Endothelial cell of umbilical vein (primary cell): ENCODE results near the gene KRT15. TPM values are rescaled to one million over a fixed set of nuclear protein-coding genes. Genes with fewer than 3 reads are reported as not detected.

Source experiments
- BruUV-seq: library from RNA; stranded (reverse); fragments of 400-500 nt; replicated peaks from 2 replicates; lab custom pipeline; 2021; lab: Mats Ljungman, UMichigan
- CTCF ChIA-PET: fragments of 300-600, 350-600 bp; sonication (Branson Sonifier 250); formaldehyde crosslinking; loops from one replicate; lab custom pipeline; 2021; ENCODE audit warnings: antibody characterized with exemption, inconsistent platforms; lab: Charles Lee
- POLR2A ChIA-PET: fragments of 300-600, 350-600 bp; sonication (Branson Sonifier 250); formaldehyde crosslinking; loops from one replicate; lab custom pipeline; 2021; ENCODE audit warnings: antibody characterized with exemption, inconsistent platforms; lab: Charles Lee
- DNase-seq: peaks from one replicate; pipeline ENCODE4 v3.0.0-alpha.2; 2011; ENCODE audit warnings: low read depth, low spot score
- FAIRE-seq: peaks from 2 replicates; lab custom pipeline; 2011; peaks lifted over from hg19 to GRCh38; lab: Jason Lieb, UNC
- H2AFZ ChIP-seq: 2 replicates; pipeline ENCODE4 v1.6.0; 2012; ENCODE audit warnings: low read depth, low read length, control low read depth, inconsistent platforms
- H3K27ac ChIP-seq: 2 replicates; pipeline ENCODE4 v1.5.1; 2011; ENCODE audit warnings: low read depth, mild to moderate bottlenecking, control low read depth, low read length, moderate library complexity; ENCODE audit not compliant: insufficient read depth
- H3K27me3 ChIP-seq, 2 experiments: 2 replicates each; pipeline versions ENCODE4 v1.6.0 to v1.6.1; 2011; ENCODE audit warnings: low read length in 2 of 2, mixed read lengths in 1 of 2; ENCODE audit not compliant: control insufficient read depth in 2 of 2, insufficient read depth in 2 of 2
- H3K36me3 ChIP-seq, 2 experiments: 2 replicates in 1 of 2; 3 replicates in 1 of 2; pipeline ENCODE4 v1.5.1; 2011; ENCODE audit warnings: low read length in 2 of 2, mild to moderate bottlenecking in 1 of 2, moderate library complexity in 1 of 2; ENCODE audit not compliant: control insufficient read depth in 2 of 2, insufficient read depth in 2 of 2; ENCODE audit errors: extremely low read depth in 1 of 2
- H3K4me1 ChIP-seq: 3 replicates; pipeline ENCODE4 v1.5.1; 2011; ENCODE audit warnings: mild to moderate bottlenecking, low read length; ENCODE audit not compliant: control insufficient read depth, insufficient read depth; ENCODE audit errors: extremely low read depth
- H3K4me2 ChIP-seq: 2 replicates; pipeline ENCODE4 v1.6.1; 2011; ENCODE audit warnings: low read length, control low read depth, mixed read lengths; ENCODE audit not compliant: insufficient read depth
- H3K4me3 ChIP-seq, 3 experiments: fragments of 200-600 bp in 1 of 3; sonication (generic), shearing (Covaris generic) in 1 of 3; replicated peaks in 1 of 3; 2 replicates each; pipeline ENCODE4 v1.5.1; 2011 to 2016; ENCODE audit warnings: control low read depth in 3 of 3, low read length in 3 of 3, mild to moderate bottlenecking in 2 of 3, inconsistent platforms in 1 of 3, low read depth in 1 of 3, moderate library complexity in 1 of 3; ENCODE audit not compliant: insufficient read depth in 1 of 3
- H3K79me2 ChIP-seq: 2 replicates; pipeline ENCODE4 v1.6.0; 2012; ENCODE audit warnings: low read length, inconsistent platforms; ENCODE audit not compliant: control insufficient read depth, insufficient read depth
- H3K9ac ChIP-seq: replicated peaks from 2 replicates; pipeline ENCODE3; 2011; ENCODE audit warnings: low read length, control low read depth; ENCODE audit not compliant: insufficient read depth; ENCODE audit errors: extremely low read depth
- H3K9me1 ChIP-seq: replicated peaks from 3 replicates; pipeline ENCODE4 v1.6.0; 2011; ENCODE audit warnings: mild to moderate bottlenecking, low read length; ENCODE audit not compliant: control insufficient read depth, insufficient read depth; ENCODE audit errors: extremely low read depth
- H3K9me3 ChIP-seq: replicated peaks from 2 replicates; pipeline ENCODE4 v1.5.1; 2012; ENCODE audit warnings: low read length, inconsistent platforms; ENCODE audit not compliant: control insufficient read depth, insufficient read depth
- H4K20me1 ChIP-seq: replicated peaks from 2 replicates; pipeline ENCODE3; 2011; ENCODE audit warnings: mild to moderate bottlenecking, low read length; ENCODE audit not compliant: control insufficient read depth, insufficient read depth; ENCODE audit errors: extremely low read depth
- CTCF ChIP-seq, 2 donors: IDR thresholded peaks; 1 replicate in 1 of 2; 2 replicates in 1 of 2; pipeline ENCODE4 v1.5.1; 2011; ENCODE audit warnings: low read length in 2 of 2, mild to moderate bottlenecking in 2 of 2, moderate library complexity in 2 of 2, control low read depth in 1 of 2, inconsistent platforms in 1 of 2, low read depth in 1 of 2; ENCODE audit not compliant: insufficient read depth in 1 of 2; ENCODE audit errors: extremely low read depth in 1 of 2
- EZH2 ChIP-seq: IDR thresholded peaks from 2 replicates; pipeline ENCODE4 v1.6.1; 2012; ENCODE audit warnings: borderline replicate concordance, low read depth, mild to moderate bottlenecking, moderate library complexity, low read length, inconsistent platforms; ENCODE audit not compliant: severe bottlenecking
- FOS ChIP-seq: IDR thresholded peaks from 2 replicates; pipeline ENCODE4 v1.6.1; 2011; ENCODE audit warnings: mild to moderate bottlenecking, low read length, moderate library complexity, borderline replicate concordance; ENCODE audit not compliant: insufficient read depth
- GATA2 ChIP-seq: IDR thresholded peaks from 2 replicates; pipeline ENCODE4 v1.7.0; 2011; ENCODE audit warnings: low read depth, mild to moderate bottlenecking, moderate library complexity, mixed read lengths, low read length; ENCODE audit not compliant: insufficient read length, insufficient read depth
- JUN ChIP-seq: IDR thresholded peaks from 2 replicates; pipeline ENCODE4 v1.6.1; 2011; ENCODE audit warnings: borderline replicate concordance, low read depth; ENCODE audit not compliant: insufficient read length, insufficient read depth
- MAX ChIP-seq: IDR thresholded peaks from 2 replicates; pipeline ENCODE4 v1.6.1; 2011; ENCODE audit not compliant: insufficient read depth, insufficient read length
- MYC ChIP-seq: IDR thresholded peaks from one replicate; pipeline ENCODE4 v1.6.1; 2011; ENCODE audit warnings: mild to moderate bottlenecking, low read depth, low read length
- POLR2A ChIP-seq: IDR thresholded peaks from 2 replicates; pipeline ENCODE4 v1.6.1; 2012; ENCODE audit warnings: low read depth, mild to moderate bottlenecking, control low read depth, low read length
- POLR2AphosphoS5 ChIP-seq: IDR thresholded peaks from 2 replicates; pipeline ENCODE4 v1.6.1; 2012; ENCODE audit warnings: low read depth, mild to moderate bottlenecking, control low read depth, low read length, moderate library complexity; ENCODE audit not compliant: insufficient read depth
- dilution Hi-C: fragments of 300-500 bp; cut with MboI; formaldehyde crosslinking; loops from one replicate; pipeline ENCODE4 v1.15.0; 2019; ENCODE audit warnings: low sequenced_read_pairs; ENCODE audit not compliant: extremely low pct_ligation_motif_present
- intact Hi-C: fragments of 100-400 bp; cut with micrococcal nuclease; formaldehyde crosslinking; loops from one replicate; pipeline ENCODE4 v1.10.0; 2022
- polyA plus RNA-seq, 4 experiments: library from polyadenylated mRNA; depleted of rRNA in 3 of 4; stranded (reverse) in 3 of 4; unstranded in 1 of 4; fragments of >200 nt; gene quantifications; 2 replicates each; pipeline versions ENCODE4 v1.2.1 to v1.2.3, GENCODE V29; 2011 to 2012; ENCODE audit warnings: missing spikeins in 1 of 4
- total RNA-seq: library from RNA; stranded (reverse); gene quantifications from 2 replicates; pipeline ENCODE4 v1.2.3, GENCODE V29; 2021

The KRT15 gene
- total and polyA plus RNA-seq, 2 donors (not counting 3 experiments of a cell fraction or from before 2014, with no cell fraction given): 0.68 to 2.8 TPM

DNA sequence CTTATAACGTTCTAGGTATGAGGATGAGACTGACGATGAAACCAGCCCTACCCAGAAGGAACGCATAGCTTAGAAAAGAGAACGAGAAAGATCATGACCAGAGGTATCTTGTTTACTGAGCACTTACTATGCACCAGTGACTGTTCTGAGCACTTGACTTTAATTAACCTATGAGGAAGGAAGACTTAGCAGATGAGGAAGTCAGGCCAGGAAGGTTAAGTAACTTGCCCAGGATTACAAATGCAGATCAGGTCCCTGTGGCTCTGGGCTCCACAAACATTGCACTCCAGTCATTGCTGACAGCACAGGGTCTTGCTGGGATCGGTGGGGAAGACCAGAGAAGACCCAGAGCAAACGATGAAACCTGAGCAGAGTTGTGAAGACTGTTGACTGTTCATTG is 20.4 kb downstream of the KRT15 start:
- ChIA-PET CTCF (interaction anchor here (0.8 to 22.3 kb wide), 12 partner anchors 8 to 589 kb away, joined by 3 to 350 read pairs (median 6); partner anchors contain the start of gene KRT15), POLR2A (no interaction called here)
- intact Hi-C loops: loop anchor here (10.0 kb wide), 2 partner anchors 93 to 693 kb away; no protein-coding TSS in a partner anchor
- FAIRE-seq (peak; percentile 66), DNase-seq (no peak)
- H3K36me3 ChIP-seq: no peaks in the 10 kb centered on the region
- no TSS peak for BruUV-seq
- H3K4me3 ChIP-seq: no peak overlapping the region
- H4K20me1 ChIP-seq: no peaks in the 10 kb centered on the region
- no peaks in the 10 kb centered on the region for H3K9me1 ChIP-seq
- dilution Hi-C loops: no loop called here
- H3K27me3 ChIP-seq: no peaks in the 10 kb centered on the region
- no peak overlapping the region for H3K4me2 ChIP-seq
- no peak for TF ChIP-seq MAX
- no peak for TF ChIP-seq POLR2A
- no peak for TF ChIP-seq CTCF (IDR thresholded peaks at IDR 0.05; ENCODE audit: extremely low read depth in 1 of 2, insufficient read depth in 1 of 2, low read depth in 1 of 2, low read length in 2 of 2)
- TF ChIP-seq FOS: no peak
- TF ChIP-seq POLR2AphosphoS5: no peak
- TF ChIP-seq JUN: no peak
- TF ChIP-seq EZH2: no peak
- no peak for TF ChIP-seq MYC
- TF ChIP-seq GATA2: no peak
- no peak overlapping the region for H2AFZ ChIP-seq
- no peaks in the 10 kb centered on the region for H3K79me2 ChIP-seq
- H3K9me3 ChIP-seq: no peaks in the 10 kb centered on the region
- H3K27ac ChIP-seq: no peak overlapping the region
- no peak overlapping the region for H3K9ac ChIP-seq
- peaks cover 26% of the 10 kb centered on the region for H3K4me1 ChIP-seq
